NCI-H2107 treated with DMSO at 0.1 percent for 48 hours (cell line): ENCODE results near the gene HAVCR2.
A peak's percentile ranks its signal among the peaks of the same experiment; 100 is the strongest.

Experiments
- DNase-seq: peaks from one replicate; lab custom pipeline; 2025; ENCODE audit not compliant: unreplicated experiment; lab: John Stamatoyannopoulos, UW

HAVCR2 gene

GRCh38 chr5:157108976-157109375 lies at the start of gene HAVCR2:
Gene HAVCR2 (minus strand): TSS chr5:157109044. CDS start chr5:157108983, 61 bp downstream.
- DNase-seq, result no peak

- DNase-seq, result no peak
Measured at GRCh38 chr5:157157293-157157891, 48.5 kb upstream of the HAVCR2 start.

- no peak for DNase-seq
Measured at GRCh38 chr5:157155297-157155696, 46.5 kb upstream of the HAVCR2 start.

- DNase-seq, result no peak
Measured at GRCh38 chr5:157150995-157151394, 42.2 kb upstream of the HAVCR2 start.

GRCh38 chr5:157148734-157149615 lies 40.1 kb upstream of the HAVCR2 start:
- DNase-seq, result peak; percentile 20

GRCh38 chr5:157143127-157143971 lies 34.5 kb upstream of the HAVCR2 start:
- DNase-seq, result peak; percentile 81

- DNase-seq, result peak; percentile 93
Measured at GRCh38 chr5:157142317-157143126, 33.7 kb upstream of the HAVCR2 start, which contains the start of gene MED7. Gene MED7 (minus strand): TSS chr5:157142865. CDS start chr5:157139431, 3,434 bp downstream.

- DNase-seq, result no peak
Measured at GRCh38 chr5:157137691-157138090, 28.8 kb upstream of the HAVCR2 start.

- no peak for DNase-seq
Measured at GRCh38 chr5:157132281-157132612, 23.4 kb upstream of the HAVCR2 start.

GRCh38 chr5:157130925-157131324 lies 22.1 kb upstream of the HAVCR2 start:
- no peak for DNase-seq

- DNase-seq, result no peak
Measured at GRCh38 chr5:157121709-157122108, 12.9 kb upstream of the HAVCR2 start.

GRCh38 chr5:157120102-157120501 lies 11.3 kb upstream of the HAVCR2 start:
- no peak for DNase-seq

- DNase-seq, result no peak
Measured at GRCh38 chr5:157116483-157116954, 7.7 kb upstream of the HAVCR2 start.

- DNase-seq, result no peak
Measured at GRCh38 chr5:157115502-157115901, 6.7 kb upstream of the HAVCR2 start.

GRCh38 chr5:157115012-157115411 lies 6.2 kb upstream of the HAVCR2 start:
- no peak for DNase-seq

- no peak for DNase-seq
Measured at GRCh38 chr5:157113002-157113401, 4.2 kb upstream of the HAVCR2 start.

GRCh38 chr5:157109744-157110143 lies 900 bp upstream of the HAVCR2 start:
- no peak for DNase-seq

GRCh38 chr5:157107508-157107907 lies 1.3 kb downstream of the HAVCR2 start:
- no peak for DNase-seq

- DNase-seq, result no peak
Measured at GRCh38 chr5:157106630-157107461, 2.0 kb downstream of the HAVCR2 start.
